ENCODE data around the gene SHKBP1. TPM values are rescaled to one million over a fixed set of nuclear protein-coding genes. Genes with fewer than 3 reads are reported as not detected.
A peak's percentile ranks its signal among the peaks of the same experiment; 100 is the strongest.

Gene SHKBP1
- total and polyA plus RNA-seq, 9 of the 15 experiments (the other 6 are each of a cell fraction or from before 2014, with no cell fraction given) = 1.2 to 58.1 (median 22.3) TPM

DNA sequence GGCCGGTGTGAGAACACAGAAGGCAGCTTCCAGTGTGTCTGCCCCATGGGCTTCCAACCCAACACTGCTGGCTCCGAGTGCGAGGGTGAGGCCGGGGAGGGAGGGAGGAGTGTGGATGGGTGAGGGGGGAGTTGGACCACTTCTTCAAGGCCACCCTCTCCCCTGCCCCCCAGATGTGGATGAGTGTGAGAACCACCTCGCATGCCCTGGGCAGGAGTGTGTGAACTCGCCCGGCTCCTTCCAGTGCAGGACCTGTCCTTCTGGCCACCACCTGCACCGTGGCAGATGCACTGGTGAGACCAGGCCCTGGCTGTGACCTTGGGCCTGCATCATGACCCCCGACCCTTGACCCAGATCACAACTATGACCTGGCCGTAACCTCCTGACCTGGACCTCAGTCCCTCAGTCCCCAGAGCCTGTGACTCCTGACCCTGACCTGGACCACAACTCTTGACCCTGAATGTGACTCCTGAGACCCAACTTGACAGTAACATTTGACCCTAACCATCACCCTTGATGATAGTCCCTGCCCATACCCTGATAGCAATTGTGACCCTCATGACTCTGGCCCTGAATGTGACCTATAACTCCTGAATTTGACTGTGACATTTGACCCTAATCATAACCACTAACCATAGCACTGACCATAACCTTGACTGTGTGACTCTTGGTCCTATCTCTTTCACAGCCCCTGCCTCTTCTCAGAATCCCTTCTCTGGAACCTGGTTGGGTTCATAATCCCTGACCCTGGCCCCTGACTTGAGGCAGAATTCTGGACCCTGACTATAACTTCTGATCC, 35.4 kb downstream of the SHKBP1 start:
- ChIA-PET CTCF (ENCODE audit: low intra/inter-chr PET ratio) (no interaction called here), POLR2A (interaction anchor here (1.6 kb wide), 1 partner anchor 41 kb away, joined by 3 read pairs; no protein-coding TSS in a partner anchor)
- in situ Hi-C loops (cut with MboI) = no loop called here
- Histone ChIP-seq H3K9me1 (ENCODE audit: control insufficient read depth, insufficient read depth, low read length) (no peaks in the 10 kb centered on the region), H3K27me3 (ENCODE audit: control insufficient read depth in 2 of 2, insufficient read depth in 2 of 2, low read length in 2 of 2) (no peaks in the 10 kb centered on the region), H3K9me3 (replicated peaks; ENCODE audit: control insufficient read depth, insufficient read depth, low read depth, low read length) (no peaks in the 10 kb centered on the region), H3K4me1 (replicated peaks in 1 of 2; ENCODE audit: control insufficient read depth in 2 of 2, insufficient read depth in 2 of 2, low read length in 2 of 2) (peaks cover 34 to 83% of the 10 kb centered on the region in 2 experiments), H3K4me3 (no peak overlapping the region), H3K27ac (ENCODE audit: extremely low read depth, low read depth, low read length) (no peak overlapping the region), H2AFZ (ENCODE audit: low read depth, low read length) (no peak overlapping the region), H4K20me1 (replicated peaks; ENCODE audit: control insufficient read depth, insufficient read depth, low read length) (0 out of 2 replicates have a peak, but pooled peaks cover 4% of the 10 kb centered on the region), H3K4me2 (ENCODE audit: insufficient read depth, low read length) (no peak overlapping the region), H3K36me3 (ENCODE audit: control insufficient read depth, insufficient read depth, low read length) (peaks cover 22% of the 10 kb centered on the region; the same call in 2 of the 3 replicates), H3K9ac (ENCODE audit: insufficient read depth in 1 of 2, low read depth in 2 of 2, low read length in 2 of 2) (no peak overlapping the region), H3K79me2 (ENCODE audit: control insufficient read depth, insufficient read depth, low read length) (peaks cover 4% of the 10 kb centered on the region; the same call in 2 of the 3 replicates)
- WGBS (ENCODE audit: insufficient coverage, low coverage, missing lambda C conversion rate) = 84% methylated on average over 9 of the region's 10 CpGs
- no peak for ATAC-seq
- DNase-seq (ENCODE audit: extremely low read depth in 1 of 4, low spot score in 3 of 4) = no peak
- intact Hi-C loops (cut with micrococcal nuclease) = no loop called here
- peak; percentile 35 for FAIRE-seq
- BruUV-seq (replicated peaks) = no TSS peak
- TF ChIP-seq, protein P1, sequence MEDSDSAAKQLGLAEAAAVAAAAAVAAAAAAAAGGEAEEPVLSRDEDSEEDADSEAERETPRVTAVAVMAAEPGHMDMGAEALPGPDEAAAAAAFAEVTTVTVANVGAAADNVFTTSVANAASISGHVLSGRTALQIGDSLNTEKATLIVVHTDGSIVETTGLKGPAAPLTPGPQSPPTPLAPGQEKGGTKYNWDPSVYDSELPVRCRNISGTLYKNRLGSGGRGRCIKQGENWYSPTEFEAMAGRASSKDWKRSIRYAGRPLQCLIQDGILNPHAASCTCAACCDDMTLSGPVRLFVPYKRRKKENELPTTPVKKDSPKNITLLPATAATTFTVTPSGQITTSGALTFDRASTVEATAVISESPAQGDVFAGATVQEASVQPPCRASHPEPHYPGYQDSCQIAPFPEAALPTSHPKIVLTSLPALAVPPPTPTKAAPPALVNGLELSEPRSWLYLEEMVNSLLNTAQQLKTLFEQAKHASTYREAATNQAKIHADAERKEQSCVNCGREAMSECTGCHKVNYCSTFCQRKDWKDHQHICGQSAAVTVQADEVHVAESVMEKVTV (CRISPR knock-in tag; IDR thresholded peaks at IDR 0.05) = no peak
- TF ChIP-seq RREB1 (CRISPR knock-in tag; IDR thresholded peaks at IDR 0.05) (no peak), CC2D1A (IDR thresholded peaks at IDR 0.05) (no peak), NBN (IDR thresholded peaks at IDR 0.05; ENCODE audit: low read depth) (no peak), ZNF282 (CRISPR knock-in tag; IDR thresholded peaks at IDR 0.05) (peak; percentile 55; the same call in 1 of the 2 replicates), SRF (CRISPR knock-in tag; IDR thresholded peaks at IDR 0.05) (no peak), CTBP1 (IDR thresholded peaks at IDR 0.05; ENCODE audit: borderline replicate concordance) (no peak), SMARCA4 (IDR thresholded peaks at IDR 0.05) (no peak), SNRNP70 (optimal IDR thresholded peaks at IDR 0.05; ENCODE audit: low read depth, low read length) (no peak), MCM3 (IDR thresholded peaks at IDR 0.05) (no peak), ZNF134 (CRISPR knock-in tag; conservative IDR thresholded peaks at IDR 0.05) (no peak), HNRNPK (IDR thresholded peaks at IDR 0.05; ENCODE audit: low read depth, low read length, poor library complexity, severe bottlenecking) (no peak), SLC30A9 (CRISPR knock-in tag; IDR thresholded peaks at IDR 0.05) (no peak), ZNF764 (CRISPR knock-in tag; IDR thresholded peaks at IDR 0.05; ENCODE audit: low read depth) (no peak), POLR2G (IDR thresholded peaks at IDR 0.05; ENCODE audit: low read depth, low read length) (peak; percentile 55; the same call in 1 of the 2 replicates), ZC3H8 (IDR thresholded peaks at IDR 0.05) (no peak), ILK (tag; IDR thresholded peaks at IDR 0.05; ENCODE audit: borderline replicate concordance, low read depth) (no peak)

Measured in K562 (cell line).